GM11168 (cell line): ENCODE data around the gene WDTC1.
"Not testable (repeated sequence)": the region's sequence is repeated elsewhere in the genome, so short reads cannot be mapped to it uniquely, and the experiment has no call there.

Experiments
- in situ Hi-C: fragments of 300-500 bp; cut with MboI; formaldehyde crosslinking; loops from one replicate; pipeline ENCODE4 v1.12.0; 2022; ENCODE audit warnings: low sequenced_read_pairs; ENCODE audit not compliant: unreplicated experiment

WDTC1 gene

DNA sequence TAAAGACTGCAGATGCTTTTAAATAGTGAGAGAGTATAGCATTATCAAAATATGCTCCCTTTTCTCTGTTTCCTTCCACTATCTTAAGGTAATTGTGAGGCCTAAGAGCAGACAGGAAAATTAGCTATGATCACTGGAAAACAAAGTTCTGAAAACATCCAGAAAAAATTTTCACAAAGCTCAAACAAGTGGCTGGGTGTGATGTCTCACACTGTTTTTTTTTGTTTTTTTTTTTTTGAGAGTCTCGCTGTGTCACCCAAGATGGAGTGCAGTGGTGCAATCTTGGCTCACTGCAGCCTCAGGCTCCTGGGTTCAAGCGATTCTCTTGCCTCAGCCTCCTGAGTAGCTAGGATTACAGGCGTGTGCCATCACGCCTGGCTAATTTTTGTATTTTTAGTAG is 7.2 kb downstream of the WDTC1 start:
- in situ Hi-C loops, result no loop called here

DNA sequence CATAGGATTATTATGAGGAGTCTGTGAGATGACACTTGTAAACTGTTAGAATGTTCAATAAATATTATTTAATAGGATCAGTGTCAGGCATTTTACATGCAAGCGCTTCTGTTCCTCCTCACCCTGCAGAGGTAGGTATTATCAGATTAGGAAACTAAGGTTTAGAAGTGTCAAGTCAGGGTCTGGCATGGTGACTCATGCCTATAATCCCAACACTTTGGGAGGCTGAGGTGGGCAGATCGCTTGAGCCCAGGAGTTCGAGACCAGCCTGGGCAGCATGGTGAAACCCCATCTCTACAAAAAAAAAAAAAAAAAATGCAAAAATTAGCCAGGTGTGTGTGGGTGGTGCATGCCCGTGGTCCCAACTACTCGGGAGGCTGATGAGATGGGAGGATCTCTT is 9.2 kb downstream of the WDTC1 start:
- in situ Hi-C loops, result not testable (repeated sequence)

DNA sequence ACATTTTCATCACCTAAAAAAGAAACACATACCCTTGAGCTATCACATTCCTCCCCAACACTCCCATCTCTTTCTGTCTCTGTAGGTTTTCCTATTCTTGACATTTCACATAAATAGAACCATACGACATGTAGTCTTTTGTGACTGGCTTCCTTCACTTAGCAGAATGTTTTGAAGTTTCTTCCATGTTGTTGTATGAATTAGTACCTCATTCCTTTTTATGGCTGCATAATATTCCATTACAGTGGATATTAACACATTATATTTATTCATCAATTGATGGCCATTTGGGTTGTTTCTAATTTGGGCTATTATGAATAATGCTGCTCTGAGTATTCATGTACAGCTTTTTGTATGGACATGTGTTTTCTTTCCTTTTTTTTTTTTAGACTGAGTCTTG is 11.8 kb downstream of the WDTC1 start:
- in situ Hi-C loops, result no loop called here

DNA sequence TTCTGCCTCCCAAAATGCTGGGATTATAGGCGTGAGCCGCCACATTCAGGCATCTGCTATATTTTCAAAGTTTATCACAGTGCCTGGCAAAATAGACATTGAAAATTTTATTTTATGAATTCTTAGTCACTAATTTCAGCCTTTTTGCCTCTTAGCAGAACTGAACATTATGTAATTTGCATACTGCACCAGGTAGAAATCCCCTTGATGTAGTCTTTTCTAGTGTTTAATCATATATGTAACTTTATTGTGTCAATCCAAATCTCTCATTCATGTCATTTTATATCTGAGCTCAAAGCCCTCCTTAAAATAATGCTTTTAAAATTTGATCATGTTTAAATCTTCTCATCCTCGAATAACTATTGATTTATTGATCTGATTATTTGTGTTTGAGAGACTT is 19.2 kb downstream of the WDTC1 start:
- in situ Hi-C loops, result no loop called here

DNA sequence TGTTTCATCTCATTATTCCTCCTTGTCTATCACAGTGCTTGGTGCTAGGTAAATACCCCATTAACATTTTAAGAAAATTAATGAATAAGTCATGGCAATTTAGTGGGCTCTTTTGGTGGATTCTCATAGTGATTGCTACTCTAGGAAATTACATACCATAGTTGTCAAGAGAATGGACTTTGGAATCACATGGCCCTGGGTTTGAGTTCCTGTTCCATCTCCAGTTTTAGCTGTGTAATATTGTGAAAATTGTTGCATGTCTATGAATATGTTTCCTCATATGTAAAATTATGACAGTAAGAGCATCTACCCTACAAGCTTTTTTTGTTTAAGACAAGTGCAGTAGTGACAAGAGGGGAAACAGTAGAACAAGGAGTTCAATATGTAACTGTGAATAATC is 20.7 kb downstream of the WDTC1 start:
- in situ Hi-C loops, result no loop called here

DNA sequence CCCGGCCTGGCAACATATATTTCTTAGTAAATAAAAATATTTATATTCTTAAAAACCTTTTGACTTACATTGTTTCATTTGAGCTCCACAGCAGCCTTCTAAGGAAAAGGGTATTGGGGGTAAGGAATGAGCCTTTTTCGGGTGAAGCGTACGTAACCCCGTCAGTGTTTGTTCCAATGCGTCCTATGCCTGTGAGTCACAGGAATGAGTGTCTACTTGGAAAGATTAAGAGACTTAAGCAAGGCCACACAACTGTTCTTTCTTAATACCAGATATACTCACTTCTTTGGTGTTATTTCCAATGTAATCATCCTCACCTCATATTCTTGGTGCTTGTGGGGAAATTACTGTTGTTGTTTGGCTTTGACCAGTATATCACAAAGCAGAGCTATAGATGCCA is 22.7 kb downstream of the WDTC1 start:
- in situ Hi-C loops, result no loop called here

DNA sequence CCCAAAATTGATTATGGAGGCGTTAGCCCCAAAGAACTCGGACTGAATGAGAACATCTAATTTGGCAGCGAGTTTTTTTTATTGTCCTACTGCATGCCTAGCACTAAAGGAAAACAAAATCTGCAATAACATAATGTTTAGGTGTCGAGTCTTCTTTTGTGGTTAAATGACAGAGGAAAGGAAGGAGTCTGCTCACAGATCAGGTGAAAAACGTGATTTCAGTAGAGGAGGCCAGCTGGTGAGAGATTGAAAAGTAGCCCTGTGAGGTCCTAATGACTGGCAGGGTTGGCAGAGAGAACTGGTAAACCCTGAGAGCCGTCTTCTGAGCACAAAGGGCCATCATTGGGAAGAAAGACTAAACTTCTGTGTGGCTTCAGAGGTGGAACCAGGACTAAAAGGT is 24.2 kb downstream of the WDTC1 start:
- in situ Hi-C loops, result no loop called here

GRCh38 chr1:27267153-27267552 is 32.7 kb downstream of the WDTC1 start:
- in situ Hi-C loops, result no loop called here

GRCh38 chr1:27269276-27269675 is 34.8 kb downstream of the WDTC1 start:
- in situ Hi-C loops, result no loop called here

GRCh38 chr1:27274204-27274603 is 39.8 kb downstream of the WDTC1 start:
- in situ Hi-C loops, result loop anchor here (10.0 kb wide), 1 partner anchor 79 kb away; no protein-coding TSS in a partner anchor

DNA sequence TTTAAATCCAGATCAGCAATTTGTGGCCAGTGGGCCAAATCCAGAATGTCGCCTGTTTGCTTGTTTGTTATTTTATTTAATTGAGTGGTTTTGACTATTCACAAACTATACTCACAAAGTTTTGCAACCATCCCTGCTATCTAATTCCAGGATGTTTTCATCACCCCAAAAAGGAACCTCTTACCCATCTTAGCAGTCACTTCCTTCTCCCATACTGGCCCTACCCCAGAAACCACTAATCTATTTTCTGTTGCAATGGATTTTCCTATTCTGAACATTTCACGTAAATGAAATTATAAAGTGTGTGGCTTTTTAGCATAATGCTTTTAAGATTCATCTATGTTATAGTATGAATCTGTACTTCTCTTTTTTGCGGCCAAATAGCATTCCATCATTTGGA is 41.3 kb downstream of the WDTC1 start:
- in situ Hi-C loops, result loop anchor here (5.0 to 10.0 kb wide), 2 partner anchors 81 to 173 kb away; no protein-coding TSS in a partner anchor

- in situ Hi-C loops, result no loop called here
Measured at GRCh38 chr1:27284425-27285273, 50.2 kb downstream of the WDTC1 start.

- in situ Hi-C loops, result no loop called here
Measured at GRCh38 chr1:27285274-27285660, 50.8 kb downstream of the WDTC1 start.

DNA sequence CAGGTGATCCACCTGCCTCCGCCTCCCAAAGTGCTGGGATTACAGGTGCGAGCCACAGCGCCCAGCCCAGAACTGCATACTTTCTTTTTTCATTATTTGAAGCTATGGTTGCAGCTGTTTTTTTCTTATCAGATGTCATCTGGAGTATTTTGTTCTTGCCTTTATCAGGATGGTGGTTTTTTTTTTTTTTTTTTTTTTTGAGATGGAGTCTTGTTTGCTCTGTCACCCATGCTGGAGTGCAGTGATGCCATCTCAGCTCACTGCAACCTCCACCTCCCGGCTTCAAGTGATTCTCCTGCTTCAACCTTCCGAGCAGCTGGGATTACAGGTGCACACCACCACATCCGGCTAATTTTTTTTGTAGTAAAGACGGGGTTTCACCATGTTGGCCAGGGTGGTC is 51.4 kb downstream of the WDTC1 start:
- in situ Hi-C loops, result not testable (repeated sequence)

- in situ Hi-C loops, result not testable (repeated sequence)
Measured at GRCh38 chr1:27289125-27289524, 54.7 kb downstream of the WDTC1 start.

DNA sequence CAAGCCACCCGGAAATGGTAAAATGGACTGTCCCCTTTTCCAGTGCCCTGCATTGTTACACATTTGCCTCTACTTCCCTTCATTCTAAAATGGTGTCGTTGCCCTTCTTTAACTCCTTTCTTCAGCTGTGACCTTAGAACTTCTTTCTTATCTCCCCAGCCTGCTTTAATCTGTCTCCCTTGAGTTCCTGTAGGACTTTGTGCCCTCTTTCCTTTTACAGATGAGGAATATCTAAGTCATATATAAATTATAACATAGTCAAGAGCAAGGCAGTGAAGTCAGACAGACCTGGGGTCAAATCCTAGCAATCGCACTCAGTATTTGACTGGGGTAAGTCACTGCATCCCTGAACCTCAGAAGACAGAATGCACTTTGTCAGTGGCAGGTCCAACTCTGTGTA is 56.1 kb downstream of the WDTC1 start:
- in situ Hi-C loops, result no loop called here

GRCh38 chr1:27292106-27292505 is 57.7 kb downstream of the WDTC1 start:
- in situ Hi-C loops, result no loop called here

DNA sequence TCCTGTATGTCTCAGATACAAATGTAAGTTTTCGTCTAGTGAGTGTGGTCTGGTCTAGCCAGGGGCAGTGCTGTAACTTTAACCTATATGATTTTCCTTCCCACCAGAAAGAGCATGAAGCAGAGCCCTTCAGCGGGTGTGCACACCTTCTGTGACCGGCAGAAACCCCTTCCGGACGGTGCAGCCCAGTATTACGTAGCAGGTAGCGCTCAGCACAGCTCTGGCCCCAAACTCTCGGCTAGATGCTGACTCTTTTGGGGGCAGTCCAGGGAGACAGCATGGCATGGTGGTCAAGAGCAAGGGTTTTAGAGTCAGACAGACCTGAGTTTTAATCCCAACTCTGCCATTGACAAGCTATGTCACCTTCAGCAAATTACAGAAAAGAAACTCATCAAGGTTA is 59.5 kb downstream of the WDTC1 start:
- in situ Hi-C loops, result no loop called here

DNA sequence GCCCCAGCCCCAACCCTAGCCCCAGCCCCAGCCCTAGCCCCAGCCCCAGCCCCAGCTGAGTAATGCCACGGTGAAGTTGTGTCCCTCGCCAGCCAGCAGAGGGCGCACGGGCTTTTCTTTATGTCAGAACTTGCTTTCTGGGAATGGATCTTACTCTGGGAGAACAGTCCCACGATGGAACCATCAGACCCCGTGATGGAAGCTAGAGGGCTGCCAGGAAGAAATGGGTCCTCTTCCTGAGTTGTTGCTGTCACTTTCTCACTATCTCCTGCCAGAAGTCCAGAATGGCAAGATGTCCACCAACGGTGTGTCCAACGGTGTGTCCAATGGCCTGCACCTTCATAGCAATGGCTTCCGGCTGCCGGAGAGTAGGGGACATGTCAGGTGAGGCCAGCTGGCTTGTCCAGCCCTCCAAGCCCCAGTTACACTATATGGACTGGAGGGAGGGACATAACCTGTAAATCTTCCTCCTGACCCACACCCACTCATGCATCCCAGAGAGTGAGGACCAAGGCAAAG is 62.4 kb downstream of the WDTC1 start:
- in situ Hi-C loops, result no loop called here

GRCh38 chr1:27297903-27298302 is 63.5 kb downstream of the WDTC1 start:
- in situ Hi-C loops, result no loop called here

DNA sequence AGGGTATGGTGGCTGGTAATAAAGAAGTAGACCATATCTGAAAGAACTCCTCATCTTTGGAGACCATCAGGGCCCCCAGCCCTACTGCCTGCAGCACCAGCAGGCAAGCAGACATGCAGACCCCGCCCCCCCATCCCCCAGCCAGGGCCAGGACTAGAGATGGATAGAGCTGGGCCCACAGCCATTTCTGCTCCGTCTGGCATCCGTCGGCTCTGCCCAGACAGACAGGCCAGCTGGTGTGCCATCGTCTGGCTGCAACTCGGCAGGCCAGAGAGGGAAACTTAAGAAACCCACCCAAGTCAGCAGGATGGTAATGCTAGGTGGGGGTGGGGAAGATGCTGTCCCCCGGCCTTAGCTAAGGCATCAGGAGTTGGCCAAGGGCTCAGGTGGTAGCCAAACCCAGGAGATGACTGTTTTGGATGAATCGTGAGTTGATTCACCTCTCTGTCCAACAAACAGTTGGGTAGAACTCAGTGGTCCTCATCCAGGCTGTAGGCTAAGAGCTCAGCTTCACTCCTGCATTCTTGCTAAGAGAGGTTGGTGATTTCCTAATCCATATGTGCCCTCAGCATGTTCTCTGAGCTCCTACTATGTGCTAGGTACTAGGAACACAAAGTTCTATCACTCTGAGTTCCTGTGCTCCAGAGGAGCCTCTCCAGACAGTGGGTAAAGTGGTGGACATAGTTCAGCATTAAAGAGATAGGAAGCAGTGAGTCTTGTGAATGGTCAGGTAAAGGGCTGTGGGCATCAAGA is 64.4 kb downstream of the WDTC1 start:
- in situ Hi-C loops, result no loop called here
